ENCODE data around the gene GOT1.

GOT1 gene

GRCh38 chr10:99430451-99431189 is at the start of gene GOT1:
Gene GOT1, minus strand, starts transcription at chr10:99430624. Its CDS starts 59 bp downstream, at chr10:99430565.
- POLR2A ChIA-PET, result interaction anchor here (0.5 to 2.1 kb wide), 24 partner anchors 9 to 826 kb away, joined by 3 to 20 read pairs (median 4); partner anchors contain the start of genes CNNM1, COX15, CUTC and ENTPD7
- Histone ChIP-seq H3K36me3 (ENCODE audit: control insufficient read depth in 2 of 2, insufficient read depth in 1 of 2, low read length in 2 of 2) (peaks cover 0 to 21% of the 10 kb centered on the region in 2 experiments; a peak in 1 of 3 replicates), H3K9me3 (ENCODE audit: control insufficient read depth, insufficient read depth, low read depth, low read length) (no peaks in the 10 kb centered on the region), H3K4me3 (ENCODE audit: low read depth, low read length) (peak within 1 kb of the TSS; percentile 87), H3K27ac (ENCODE audit: extremely low read depth, low read depth, low read length) (peak within 1 kb of the TSS; percentile 69), H3K4me1 (ENCODE audit: control insufficient read depth, insufficient read depth, low read length) (peaks cover 9% of the 10 kb centered on the region; the same call in 1 of the 2 replicates)
- CTCF ChIA-PET, result interaction anchor here (0.7 to 2.2 kb wide), 5 partner anchors 19 to 182 kb away, joined by 3 to 7 read pairs (median 4); no protein-coding TSS in a partner anchor
- TF ChIP-seq ZNF394 (tag by site-specific recombination; IDR thresholded peaks at IDR 0.05; ENCODE audit: borderline replicate concordance), result 0 out of 2 replicates have a peak, but pooled peaks have one; percentile 25
- TF ChIP-seq GLI4 (tag by site-specific recombination; IDR thresholded peaks at IDR 0.05), result no peak
- no peak for TF ChIP-seq ZBTB20 (tag by site-specific recombination; IDR thresholded peaks at IDR 0.05)
- no peak for TF ChIP-seq ZNF114 (tag by site-specific recombination; IDR thresholded peaks at IDR 0.05)
- no peak for TF ChIP-seq ZSCAN16 (tag by site-specific recombination; IDR thresholded peaks at IDR 0.05)
- TF ChIP-seq PBX3 (CRISPR knock-in tag; IDR thresholded peaks at IDR 0.05), result no peak
- no peak for TF ChIP-seq ZNF23 (tag by site-specific recombination; IDR thresholded peaks at IDR 0.05; ENCODE audit: borderline replicate concordance)
- no peak for TF ChIP-seq ZBTB6 (tag by site-specific recombination; IDR thresholded peaks at IDR 0.05)
- no peak for TF ChIP-seq PRDM2 (tag by site-specific recombination; IDR thresholded peaks at IDR 0.05; ENCODE audit: borderline replicate concordance)
- peak; percentile 41; the same call in 1 of the 2 replicates for TF ChIP-seq ZNF561 (tag by site-specific recombination; IDR thresholded peaks at IDR 0.05; ENCODE audit: borderline replicate concordance)
- TF ChIP-seq SP7 (tag by site-specific recombination; IDR thresholded peaks at IDR 0.05), result no peak
- no peak for TF ChIP-seq ZNF24 (tag by site-specific recombination; IDR thresholded peaks at IDR 0.05)
- TF ChIP-seq MZF1 (tag by site-specific recombination; IDR thresholded peaks at IDR 0.05; ENCODE audit: borderline replicate concordance), result no peak
- TF ChIP-seq ZNF776 (tag by site-specific recombination; IDR thresholded peaks at IDR 0.05; ENCODE audit: borderline replicate concordance), result no peak
- no peak for TF ChIP-seq ZNF221 (tag by site-specific recombination; IDR thresholded peaks at IDR 0.05; ENCODE audit: borderline replicate concordance)
- TF ChIP-seq ZNF19 (tag by site-specific recombination; IDR thresholded peaks at IDR 0.05; ENCODE audit: low read depth), result no peak
- TF ChIP-seq CTCF (tag by site-specific recombination; IDR thresholded peaks at IDR 0.05), result no peak; the same call in 1 of the 2 replicates
- no peak for TF ChIP-seq ZNF416 (tag by site-specific recombination; IDR thresholded peaks at IDR 0.05)
- TF ChIP-seq ZNF580 (tag by site-specific recombination; IDR thresholded peaks at IDR 0.05), result no peak
- TF ChIP-seq GFI1B (tag by site-specific recombination; IDR thresholded peaks at IDR 0.05), result no peak
- peak; percentile 40; the same call in 1 of the 2 replicates for TF ChIP-seq ZBTB7A (tag by site-specific recombination; IDR thresholded peaks at IDR 0.05; ENCODE audit: low read depth)
- no peak for TF ChIP-seq ZNF223 (tag by site-specific recombination; IDR thresholded peaks at IDR 0.05)
- TF ChIP-seq ZNF571 (tag by site-specific recombination; IDR thresholded peaks at IDR 0.05), result no peak
- TF ChIP-seq ZNF266 (tag by site-specific recombination; IDR thresholded peaks at IDR 0.05; ENCODE audit: low read depth), result no peak
- TF ChIP-seq ZEB2 (tag by site-specific recombination; IDR thresholded peaks at IDR 0.05), result peak; percentile 74; the same call in 1 of the 2 replicates
- TF ChIP-seq ZNF76 (tag by site-specific recombination; IDR thresholded peaks at IDR 0.05; ENCODE audit: borderline replicate concordance, low read depth), result no peak; the same call in 1 of the 2 replicates
